ENCODE results near the gene IL27RA.

Gene IL27RA

GRCh38 chr19:14091813-14092462, 60.4 kb downstream of the IL27RA start:
- no peak for DNase-seq (ENCODE audit: low read depth in 1 of 2, low spot score in 1 of 2)
- TF ChIP-seq JUND (IDR thresholded peaks at IDR 0.05; ENCODE audit: low read depth) = no peak
- in situ Hi-C loops (cut with HindIII; ENCODE audit: low pct_unique_long_range_greater_than_20kb, low sequenced_read_pairs) = no loop called here

DNA sequence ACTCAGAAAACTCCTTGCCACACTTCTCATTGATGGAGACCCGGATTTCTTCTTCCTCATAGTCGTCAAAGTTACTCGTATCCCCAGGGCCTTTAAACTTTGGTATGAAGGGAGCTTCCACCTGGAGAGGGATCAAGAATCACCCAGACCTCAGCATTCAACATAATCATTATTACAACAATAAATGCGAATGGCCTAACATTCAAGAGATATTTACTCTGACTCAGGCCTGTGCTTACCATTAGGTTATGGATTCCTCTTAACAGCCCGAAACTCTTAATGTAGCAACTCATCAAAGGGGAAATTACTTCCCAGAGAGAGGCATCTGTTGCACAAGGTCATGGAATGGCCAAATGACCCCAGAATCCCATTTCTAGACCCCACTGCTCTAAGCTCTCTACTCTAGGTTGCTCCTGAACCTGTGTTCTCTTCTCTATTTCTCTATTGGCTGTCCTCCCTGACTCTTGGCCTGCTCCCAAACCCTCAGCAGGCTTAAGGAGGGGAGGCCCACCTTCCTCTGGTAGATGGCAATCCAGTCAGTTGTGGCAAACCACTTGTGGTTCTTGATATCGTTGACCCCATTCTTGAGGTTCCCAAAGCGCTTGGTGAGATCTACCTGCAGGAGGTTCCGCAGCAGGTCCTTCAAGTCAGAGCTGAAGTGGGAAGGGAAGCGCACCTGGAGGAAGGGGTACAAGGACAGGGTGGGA, 61.7 kb downstream of the IL27RA start:
- DNase-seq (ENCODE audit: low read depth in 1 of 2, low spot score in 1 of 2) = no peak
- TF ChIP-seq JUND (IDR thresholded peaks at IDR 0.05; ENCODE audit: low read depth) = no peak
- in situ Hi-C loops (cut with HindIII; ENCODE audit: low pct_unique_long_range_greater_than_20kb, low sequenced_read_pairs) = no loop called here

- no peak for TF ChIP-seq JUND (IDR thresholded peaks at IDR 0.05; ENCODE audit: low read depth)
- in situ Hi-C loops (cut with HindIII; ENCODE audit: low pct_unique_long_range_greater_than_20kb, low sequenced_read_pairs) = no loop called here
- no peak for DNase-seq (ENCODE audit: low read depth in 1 of 2, low spot score in 1 of 2)
Observed at GRCh38 chr19:14094854-14095253, 63.3 kb downstream of the IL27RA start.

GRCh38 chr19:14096272-14096992, 64.9 kb downstream of the IL27RA start:
- no peak for DNase-seq (ENCODE audit: low read depth in 1 of 2, low spot score in 1 of 2)
- in situ Hi-C loops (cut with HindIII; ENCODE audit: low pct_unique_long_range_greater_than_20kb, low sequenced_read_pairs) = no loop called here
- TF ChIP-seq JUND (IDR thresholded peaks at IDR 0.05; ENCODE audit: low read depth) = no peak

- TF ChIP-seq JUND (IDR thresholded peaks at IDR 0.05; ENCODE audit: low read depth) = no peak
- in situ Hi-C loops (cut with HindIII; ENCODE audit: low pct_unique_long_range_greater_than_20kb, low sequenced_read_pairs) = no loop called here
- DNase-seq (ENCODE audit: low read depth in 1 of 2, low spot score in 1 of 2) = peak in 1 of 2 experiments; percentile 33
Observed at GRCh38 chr19:14097532-14098151, 66.1 kb downstream of the IL27RA start.

GRCh38 chr19:14101003-14101545, 69.5 kb downstream of the IL27RA start:
- DNase-seq (ENCODE audit: low read depth in 1 of 2, low spot score in 1 of 2) = no peak
- TF ChIP-seq JUND (IDR thresholded peaks at IDR 0.05; ENCODE audit: low read depth) = no peak
- in situ Hi-C loops (cut with HindIII; ENCODE audit: low pct_unique_long_range_greater_than_20kb, low sequenced_read_pairs) = no loop called here

- in situ Hi-C loops (cut with HindIII; ENCODE audit: low pct_unique_long_range_greater_than_20kb, low sequenced_read_pairs) = no loop called here
- TF ChIP-seq JUND (IDR thresholded peaks at IDR 0.05; ENCODE audit: low read depth) = no peak
- DNase-seq (ENCODE audit: low read depth in 1 of 2, low spot score in 1 of 2) = no peak
Observed at GRCh38 chr19:14102102-14102696, 70.6 kb downstream of the IL27RA start.

- no peak for TF ChIP-seq JUND (IDR thresholded peaks at IDR 0.05; ENCODE audit: low read depth)
- no peak for DNase-seq (ENCODE audit: low read depth in 1 of 2, low spot score in 1 of 2)
- in situ Hi-C loops (cut with HindIII; ENCODE audit: low pct_unique_long_range_greater_than_20kb, low sequenced_read_pairs) = no loop called here
Observed at GRCh38 chr19:14102756-14103155, 71.2 kb downstream of the IL27RA start.
